ENCODE measurements around the gene VN1R5.
"Not testable (repeated sequence)": the region's sequence is repeated elsewhere in the genome, so short reads cannot be mapped to it uniquely, and the experiment has no call there.

DNA sequence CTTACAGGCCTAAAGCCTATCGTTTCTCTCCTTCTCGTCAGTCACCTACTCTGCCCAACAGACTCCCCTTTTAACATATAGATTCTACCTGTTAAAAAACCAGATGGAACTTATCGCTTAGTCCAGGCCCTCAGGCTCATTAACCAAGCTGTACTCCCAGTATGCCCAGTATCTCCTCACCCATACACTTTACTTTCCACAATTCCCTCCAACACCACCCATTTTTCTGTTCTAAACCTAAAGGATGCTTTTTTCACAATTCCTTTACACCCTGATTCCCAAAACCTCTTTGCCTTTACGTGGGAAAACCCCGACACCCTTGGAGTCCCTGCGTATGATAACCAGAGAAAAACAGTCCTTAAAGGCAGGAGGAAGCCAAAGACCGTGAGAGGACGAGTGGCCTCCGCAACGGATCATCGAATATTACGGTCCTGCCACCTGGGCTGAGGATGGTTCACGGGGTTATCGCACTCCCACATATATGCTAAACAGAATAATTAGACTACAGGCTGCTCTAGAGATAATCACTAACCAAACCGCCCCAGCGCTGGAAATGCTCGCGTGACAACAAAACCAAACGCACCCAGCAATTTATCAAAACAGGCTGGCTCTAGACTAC, 33.5 kb downstream of the VN1R5 start:
- TF ChIP-seq, protein P1, sequence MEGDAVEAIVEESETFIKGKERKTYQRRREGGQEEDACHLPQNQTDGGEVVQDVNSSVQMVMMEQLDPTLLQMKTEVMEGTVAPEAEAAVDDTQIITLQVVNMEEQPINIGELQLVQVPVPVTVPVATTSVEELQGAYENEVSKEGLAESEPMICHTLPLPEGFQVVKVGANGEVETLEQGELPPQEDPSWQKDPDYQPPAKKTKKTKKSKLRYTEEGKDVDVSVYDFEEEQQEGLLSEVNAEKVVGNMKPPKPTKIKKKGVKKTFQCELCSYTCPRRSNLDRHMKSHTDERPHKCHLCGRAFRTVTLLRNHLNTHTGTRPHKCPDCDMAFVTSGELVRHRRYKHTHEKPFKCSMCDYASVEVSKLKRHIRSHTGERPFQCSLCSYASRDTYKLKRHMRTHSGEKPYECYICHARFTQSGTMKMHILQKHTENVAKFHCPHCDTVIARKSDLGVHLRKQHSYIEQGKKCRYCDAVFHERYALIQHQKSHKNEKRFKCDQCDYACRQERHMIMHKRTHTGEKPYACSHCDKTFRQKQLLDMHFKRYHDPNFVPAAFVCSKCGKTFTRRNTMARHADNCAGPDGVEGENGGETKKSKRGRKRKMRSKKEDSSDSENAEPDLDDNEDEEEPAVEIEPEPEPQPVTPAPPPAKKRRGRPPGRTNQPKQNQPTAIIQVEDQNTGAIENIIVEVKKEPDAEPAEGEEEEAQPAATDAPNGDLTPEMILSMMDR (conservative IDR thresholded peaks at IDR 0.05 in 1 of 2, IDR thresholded peaks at IDR 0.05 in 1 of 2; ENCODE audit: extremely low read depth in 1 of 2, insufficient read depth in 1 of 2, low read depth in 1 of 2, low read length in 2 of 2), result not testable (repeated sequence)
- not testable (repeated sequence) for TF ChIP-seq EZH2 (IDR thresholded peaks at IDR 0.05; ENCODE audit: borderline replicate concordance, low read length)

Data from mammary epithelial cell (primary cell).